ENCODE data around the gene SUSD1. TPM values are rescaled to one million over a fixed set of nuclear protein-coding genes. Genes with fewer than 3 reads are reported as not detected.

SUSD1 gene
- total and polyA plus RNA-seq, 10 donors = 4.4 to 26.8 (median 20.2) TPM

DNA sequence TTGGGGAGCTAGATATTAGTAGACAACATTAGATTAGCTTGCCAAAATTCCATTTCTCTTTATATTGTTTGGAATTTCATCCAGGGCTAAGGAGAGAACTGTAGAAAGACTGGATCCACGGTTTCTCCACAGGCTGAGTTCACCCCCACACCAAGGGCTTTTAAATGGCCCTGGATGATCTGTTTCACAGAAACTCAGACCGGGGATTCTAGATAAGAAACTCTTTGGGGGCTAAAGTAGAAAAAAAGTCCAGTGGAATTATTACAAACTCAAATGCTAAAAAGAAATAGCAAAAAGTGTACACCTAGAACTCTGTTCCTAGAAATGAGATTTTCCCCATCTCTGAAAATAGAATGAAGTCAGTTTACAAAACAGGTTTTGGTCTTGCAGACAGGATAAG lies 80.9 kb downstream of the SUSD1 start:
- intact Hi-C loops (cut with DNase I; ENCODE audit: low total_unique reads) = no loop called here
- DNase-seq = no peak
- H3K9me3 ChIP-seq = no peaks in the 10 kb centered on the region
- H3K27ac ChIP-seq = peak overlapping the region in 1 of 8 donors; percentile 8
- 43 to 77% (median 48%) methylated on average over 2 of the region's 2 CpGs for WGBS, 5 donors
- no peak overlapping the region for H3K4me3 ChIP-seq
- no peaks in the 10 kb centered on the region for H3K27me3 ChIP-seq (replicated peaks in 1 of 7)
- peaks cover 0 to 30% (median 7%) of the 10 kb centered on the region in 6 donors for H3K4me1 ChIP-seq
- TF ChIP-seq POLR2AphosphoS5 (IDR thresholded peaks at IDR 0.05) = no peak
- TF ChIP-seq, protein P1, sequence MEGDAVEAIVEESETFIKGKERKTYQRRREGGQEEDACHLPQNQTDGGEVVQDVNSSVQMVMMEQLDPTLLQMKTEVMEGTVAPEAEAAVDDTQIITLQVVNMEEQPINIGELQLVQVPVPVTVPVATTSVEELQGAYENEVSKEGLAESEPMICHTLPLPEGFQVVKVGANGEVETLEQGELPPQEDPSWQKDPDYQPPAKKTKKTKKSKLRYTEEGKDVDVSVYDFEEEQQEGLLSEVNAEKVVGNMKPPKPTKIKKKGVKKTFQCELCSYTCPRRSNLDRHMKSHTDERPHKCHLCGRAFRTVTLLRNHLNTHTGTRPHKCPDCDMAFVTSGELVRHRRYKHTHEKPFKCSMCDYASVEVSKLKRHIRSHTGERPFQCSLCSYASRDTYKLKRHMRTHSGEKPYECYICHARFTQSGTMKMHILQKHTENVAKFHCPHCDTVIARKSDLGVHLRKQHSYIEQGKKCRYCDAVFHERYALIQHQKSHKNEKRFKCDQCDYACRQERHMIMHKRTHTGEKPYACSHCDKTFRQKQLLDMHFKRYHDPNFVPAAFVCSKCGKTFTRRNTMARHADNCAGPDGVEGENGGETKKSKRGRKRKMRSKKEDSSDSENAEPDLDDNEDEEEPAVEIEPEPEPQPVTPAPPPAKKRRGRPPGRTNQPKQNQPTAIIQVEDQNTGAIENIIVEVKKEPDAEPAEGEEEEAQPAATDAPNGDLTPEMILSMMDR (IDR thresholded peaks at IDR 0.05 in 8 of 11, conservative IDR thresholded peaks at IDR 0.05 in 3 of 11) = no peak
- TF ChIP-seq POLR2A (IDR thresholded peaks at IDR 0.05) = no peak
- H3K36me3 ChIP-seq = peaks cover 0 to 11% (median 0%) of the 10 kb centered on the region in 6 donors

DNA sequence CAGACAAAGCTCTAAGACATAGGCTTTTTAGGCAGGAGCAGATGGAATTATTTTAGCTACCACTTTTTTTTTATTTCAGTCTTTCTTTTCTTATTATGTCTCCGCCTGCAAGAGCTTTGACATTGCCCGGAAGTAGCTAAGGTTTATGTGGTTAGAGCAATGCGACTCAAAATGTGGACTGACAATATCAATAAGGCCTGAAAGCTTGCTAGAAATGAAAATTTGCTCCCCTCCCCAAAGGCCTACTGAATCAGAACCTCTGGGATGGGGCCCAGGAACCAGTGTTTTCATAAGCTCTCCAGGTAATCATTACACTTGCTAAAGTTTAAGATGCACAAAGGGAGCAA lies 81.3 kb downstream of the SUSD1 start:
- H3K4me1 ChIP-seq = peaks cover 0 to 30% (median 7%) of the 10 kb centered on the region in 6 donors
- intact Hi-C loops (cut with DNase I; ENCODE audit: low total_unique reads) = no loop called here
- 45 to 72% (median 53%) methylated on average over 3 of the region's 3 CpGs for WGBS, 5 donors
- H3K27ac ChIP-seq = peak overlapping the region in 1 of 8 donors; percentile 8
- H3K27me3 ChIP-seq (replicated peaks in 1 of 7) = no peaks in the 10 kb centered on the region
- TF ChIP-seq POLR2AphosphoS5 (IDR thresholded peaks at IDR 0.05) (no peak), POLR2A (IDR thresholded peaks at IDR 0.05) (no peak)
- TF ChIP-seq, protein P1 (IDR thresholded peaks at IDR 0.05 in 8 of 11, conservative IDR thresholded peaks at IDR 0.05 in 3 of 11) = no peak
- H3K9me3 ChIP-seq = no peaks in the 10 kb centered on the region
- H3K36me3 ChIP-seq = peaks cover 0 to 11% (median 0%) of the 10 kb centered on the region in 6 donors
- no peak overlapping the region for H3K4me3 ChIP-seq
- no peak for DNase-seq

DNA sequence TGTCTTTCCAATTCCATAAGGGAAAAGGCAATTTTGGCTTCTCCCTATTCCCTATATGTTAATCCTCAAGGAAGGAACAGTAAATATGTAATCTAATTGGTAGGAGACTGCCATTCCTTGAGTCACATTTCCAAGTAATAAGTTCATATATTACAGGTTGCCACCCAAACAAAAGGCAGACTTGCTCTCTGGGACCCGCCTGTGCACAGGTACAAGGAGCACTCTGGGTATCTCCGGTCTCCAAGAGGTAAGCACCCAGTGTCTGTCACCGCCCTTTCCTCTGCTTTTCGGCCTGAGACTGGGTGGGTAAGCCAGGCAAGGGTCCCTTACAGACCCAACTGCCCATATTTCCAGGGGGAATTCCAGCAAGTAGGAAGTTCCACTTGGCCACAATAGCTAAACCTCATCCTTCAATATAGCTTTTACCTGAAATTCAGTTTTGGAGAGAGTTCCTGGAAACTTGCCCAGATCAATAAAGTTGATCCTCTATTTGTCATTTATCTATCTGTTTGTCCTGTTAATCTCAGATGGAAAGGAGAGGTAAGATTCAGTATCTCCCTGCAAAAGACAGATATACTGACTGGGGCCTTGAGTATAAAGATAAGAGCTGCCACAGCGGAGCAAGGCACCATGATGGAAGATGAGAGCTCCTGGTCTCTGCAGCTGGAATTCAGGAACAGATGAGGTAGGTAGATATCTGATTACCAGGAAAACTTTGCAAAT lies 81.8 kb downstream of the SUSD1 start:
- TF ChIP-seq, protein P1 (IDR thresholded peaks at IDR 0.05 in 8 of 11, conservative IDR thresholded peaks at IDR 0.05 in 3 of 11) = no peak
- TF ChIP-seq POLR2AphosphoS5 (IDR thresholded peaks at IDR 0.05) (no peak), POLR2A (IDR thresholded peaks at IDR 0.05) (no peak)
- no peak overlapping the region for H3K27ac ChIP-seq
- intact Hi-C loops (cut with DNase I; ENCODE audit: low total_unique reads) = no loop called here
- DNase-seq = no peak
- 92 to 97% (median 96%) methylated on average over 5 of the region's 5 CpGs for WGBS, 5 donors
- H3K36me3 ChIP-seq = peaks cover 0 to 16% (median 0%) of the 10 kb centered on the region in 6 donors
- no peaks in the 10 kb centered on the region for H3K9me3 ChIP-seq
- no peak overlapping the region for H3K4me3 ChIP-seq
- no peaks in the 10 kb centered on the region for H3K27me3 ChIP-seq (replicated peaks in 1 of 7)
- peaks cover 0 to 29% (median 7%) of the 10 kb centered on the region in 6 donors for H3K4me1 ChIP-seq

DNA sequence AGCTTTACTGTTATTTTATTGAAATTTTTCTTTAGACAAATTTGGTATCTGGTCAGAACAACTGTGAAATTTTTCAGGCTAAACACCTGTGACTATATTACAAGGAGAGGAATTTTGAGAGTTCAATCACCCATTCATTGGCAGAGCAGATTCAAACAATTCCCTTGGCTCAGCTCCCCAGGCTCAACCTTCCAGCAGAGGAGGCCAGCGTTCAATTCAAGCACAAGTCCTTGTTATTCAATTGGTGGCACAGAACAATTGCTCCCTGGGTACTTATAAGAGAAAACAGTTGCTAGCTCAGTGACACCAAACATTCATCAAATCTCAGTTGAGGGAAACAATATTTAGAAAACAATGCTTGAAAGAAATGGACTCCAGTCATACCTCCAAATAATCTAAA lies 83.3 kb downstream of the SUSD1 start:
- H3K36me3 ChIP-seq = peaks cover 0 to 19% (median 0%) of the 10 kb centered on the region in 6 donors
- DNase-seq = no peak
- H3K4me3 ChIP-seq = no peak overlapping the region
- H3K4me1 ChIP-seq = peaks cover 0 to 19% (median 0%) of the 10 kb centered on the region in 6 donors
- no peaks in the 10 kb centered on the region for H3K27me3 ChIP-seq (replicated peaks in 1 of 7)
- WGBS, 5 donors = 29 to 84% (median 58%) methylated on average over 1 of the region's 1 CpG
- TF ChIP-seq POLR2AphosphoS5 (IDR thresholded peaks at IDR 0.05) (no peak), POLR2A (IDR thresholded peaks at IDR 0.05) (no peak)
- TF ChIP-seq, protein P1 (IDR thresholded peaks at IDR 0.05 in 8 of 11, conservative IDR thresholded peaks at IDR 0.05 in 3 of 11) = no peak
- no peak overlapping the region for H3K27ac ChIP-seq
- intact Hi-C loops (cut with DNase I; ENCODE audit: low total_unique reads) = no loop called here
- no peaks in the 10 kb centered on the region for H3K9me3 ChIP-seq

Data from spleen (tissue), 11 donors.